NB4 (cell line): ENCODE results near the gene RBMS1.

Source experiments
- MYC ChIP-seq: IDR thresholded peaks from 2 replicates; pipeline ENCODE4 v1.6.1; 2011; ENCODE audit warnings: low read depth, low read length
- POLR2A ChIP-seq: IDR thresholded peaks from 2 replicates; pipeline ENCODE4 v1.6.1; 2011; ENCODE audit warnings: mild to moderate bottlenecking; ENCODE audit not compliant: insufficient read length; ENCODE audit errors: extremely low read depth
- TF ChIP-seq, protein P1 (sequence below): IDR thresholded peaks from one replicate; pipeline ENCODE4 v1.5.1; 2012; ENCODE audit warnings: low read depth, low read length
- TF ChIP-seq, protein P2 (sequence below): IDR thresholded peaks from 2 replicates; pipeline ENCODE4 v1.6.1; 2011; ENCODE audit warnings: low read depth, low read length

DNA sequence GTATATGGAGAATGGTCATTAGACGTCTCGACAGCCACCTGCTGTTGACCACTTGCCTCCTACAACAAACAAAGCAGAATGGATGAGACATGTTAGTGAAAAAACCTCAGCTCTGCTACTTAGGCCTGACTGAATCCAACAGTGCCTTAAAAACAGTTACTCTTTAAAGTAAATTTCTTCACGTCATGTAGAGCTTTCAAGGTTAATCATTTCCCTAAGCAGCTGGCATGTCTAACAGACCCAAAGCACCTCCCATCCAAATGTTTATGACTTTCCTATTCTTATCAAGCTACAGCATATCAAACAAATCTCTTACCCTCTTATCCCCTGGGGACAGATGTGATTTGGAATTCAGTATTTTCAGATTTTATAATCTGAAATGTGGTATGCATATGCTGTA is 218.0 kb downstream of the RBMS1 start:
- TF ChIP-seq, protein P1, sequence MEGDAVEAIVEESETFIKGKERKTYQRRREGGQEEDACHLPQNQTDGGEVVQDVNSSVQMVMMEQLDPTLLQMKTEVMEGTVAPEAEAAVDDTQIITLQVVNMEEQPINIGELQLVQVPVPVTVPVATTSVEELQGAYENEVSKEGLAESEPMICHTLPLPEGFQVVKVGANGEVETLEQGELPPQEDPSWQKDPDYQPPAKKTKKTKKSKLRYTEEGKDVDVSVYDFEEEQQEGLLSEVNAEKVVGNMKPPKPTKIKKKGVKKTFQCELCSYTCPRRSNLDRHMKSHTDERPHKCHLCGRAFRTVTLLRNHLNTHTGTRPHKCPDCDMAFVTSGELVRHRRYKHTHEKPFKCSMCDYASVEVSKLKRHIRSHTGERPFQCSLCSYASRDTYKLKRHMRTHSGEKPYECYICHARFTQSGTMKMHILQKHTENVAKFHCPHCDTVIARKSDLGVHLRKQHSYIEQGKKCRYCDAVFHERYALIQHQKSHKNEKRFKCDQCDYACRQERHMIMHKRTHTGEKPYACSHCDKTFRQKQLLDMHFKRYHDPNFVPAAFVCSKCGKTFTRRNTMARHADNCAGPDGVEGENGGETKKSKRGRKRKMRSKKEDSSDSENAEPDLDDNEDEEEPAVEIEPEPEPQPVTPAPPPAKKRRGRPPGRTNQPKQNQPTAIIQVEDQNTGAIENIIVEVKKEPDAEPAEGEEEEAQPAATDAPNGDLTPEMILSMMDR = no peak
- TF ChIP-seq, protein P2, sequence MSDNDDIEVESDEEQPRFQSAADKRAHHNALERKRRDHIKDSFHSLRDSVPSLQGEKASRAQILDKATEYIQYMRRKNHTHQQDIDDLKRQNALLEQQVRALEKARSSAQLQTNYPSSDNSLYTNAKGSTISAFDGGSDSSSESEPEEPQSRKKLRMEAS = no peak
- TF ChIP-seq POLR2A (no peak), MYC (no peak)
